ENCODE results near the gene TM9SF2.

GRCh38 chr13:99540530-99540929 is 39.3 kb downstream of the TM9SF2 start:
- TF ChIP-seq CTCF (IDR thresholded peaks at IDR 0.05; ENCODE audit: insufficient read depth, low read length, poor library complexity, severe bottlenecking) (no peak), EZH2phosphoT487 (conservative IDR thresholded peaks at IDR 0.05; ENCODE audit: low read length) (no peak)
